GM12878 (cell line): ENCODE data around the gene C2CD5.

Experiments
- CTCF ChIP-seq, 3 experiments: IDR thresholded peaks in 2 of 3; conservative IDR thresholded peaks in 1 of 3; 2 replicates each; pipeline ENCODE4 v1.5.1; 2011; ENCODE audit warnings: low read depth in 3 of 3, low read length in 3 of 3, mild to moderate bottlenecking in 3 of 3, control low read depth in 2 of 3, moderate library complexity in 2 of 3, inconsistent platforms in 1 of 3, mixed read lengths in 1 of 3; ENCODE audit not compliant: control insufficient read depth in 2 of 3, insufficient read depth in 1 of 3; ENCODE audit errors: extremely low read depth in 1 of 3
- FOXM1 ChIP-seq: IDR thresholded peaks from 2 replicates; pipeline ENCODE4 v1.6.1; 2012; ENCODE audit warnings: low read depth, mild to moderate bottlenecking, inconsistent platforms, low read length, moderate library complexity
- POLR2A ChIP-seq: IDR thresholded peaks from 2 replicates; pipeline ENCODE4 v1.6.1; 2011; ENCODE audit warnings: low read depth, mild to moderate bottlenecking, low read length

- no peak for TF ChIP-seq CTCF (IDR thresholded peaks at IDR 0.05 in 2 of 3, conservative IDR thresholded peaks at IDR 0.05 in 1 of 3; ENCODE audit: control insufficient read depth in 2 of 3, extremely low read depth in 1 of 3, insufficient read depth in 1 of 3, low read depth in 3 of 3, low read length in 3 of 3)
- TF ChIP-seq POLR2A = no peak
- no peak for TF ChIP-seq FOXM1
Measured at GRCh38 chr12:22536346-22536945, 7.9 kb downstream of the C2CD5 start.
